Activated B cell treated with CpG ODN at 0.5 μM for 24 hours (primary cell): ENCODE results near the gene P2RX2. TPM values are rescaled to one million over a fixed set of nuclear protein-coding genes. Genes with fewer than 3 reads are reported as not detected.
A peak's percentile ranks its signal among the peaks of the same experiment; 100 is the strongest.
"Not testable (repeated sequence)": the region's sequence is repeated elsewhere in the genome, so short reads cannot be mapped to it uniquely, and the experiment has no call there.

Experiments used
- ATAC-seq: fragments of 200-7000 bp; cut with Tn5 transposase; one replicate; pipeline ENCODE4 v1.10.0; 2021; ENCODE audit warnings: low read depth, mild to moderate bottlenecking, moderate library complexity
- CTCF ChIA-PET: fragments of 350-600 bp; sonication (Branson Sonifier 250); formaldehyde crosslinking; loops from one replicate; lab custom pipeline; 2021; ENCODE audit warnings: antibody characterized with exemption; lab: Charles Lee
- POLR2A ChIA-PET: fragments of 350-600 bp; sonication (Branson Sonifier 250); formaldehyde crosslinking; loops from one replicate; lab custom pipeline; 2021; ENCODE audit warnings: antibody characterized with exemption; lab: Charles Lee
- DNase-seq: peaks from one replicate; pipeline ENCODE4 v3.0.0; 2022
- H3K27ac Mint-ChIP-seq: one replicate; pipeline ENCODE4 v1.8.0; 2020; ENCODE audit warnings: mixed read lengths
- H3K27me3 Mint-ChIP-seq: one replicate; pipeline ENCODE4 v1.8.0; 2021; ENCODE audit warnings: mixed read lengths
- H3K36me3 Mint-ChIP-seq: one replicate; pipeline ENCODE4 v1.8.0; 2021; ENCODE audit warnings: low read depth, mixed read lengths
- H3K4me1 Mint-ChIP-seq: one replicate; pipeline ENCODE4 v1.8.0; 2021; ENCODE audit warnings: mixed read lengths
- H3K4me3 Mint-ChIP-seq: one replicate; pipeline ENCODE4 v1.8.0; 2020; ENCODE audit warnings: mild to moderate bottlenecking, mixed read lengths
- H3K9me3 Mint-ChIP-seq: one replicate; pipeline ENCODE4 v1.8.0; 2020; ENCODE audit warnings: mixed read lengths
- CTCF ChIP-seq: fragments of 200-600 bp; IDR thresholded peaks from one replicate; pipeline ENCODE4 v1.8.0; 2022; ENCODE audit warnings: antibody characterized with exemption, mild to moderate bottlenecking
- intact Hi-C: fragments of 100-400 bp; cut with micrococcal nuclease; formaldehyde crosslinking; loops from one replicate; pipeline ENCODE4 v1.15.1; 2024
- total RNA-seq: library from RNA; stranded (reverse); gene quantifications from 2 replicates; pipeline ENCODE4 v1.2.3, GENCODE V29; 2022

The P2RX2 gene
- total RNA-seq, 1 donor from 2014 or later, result not detected

DNA sequence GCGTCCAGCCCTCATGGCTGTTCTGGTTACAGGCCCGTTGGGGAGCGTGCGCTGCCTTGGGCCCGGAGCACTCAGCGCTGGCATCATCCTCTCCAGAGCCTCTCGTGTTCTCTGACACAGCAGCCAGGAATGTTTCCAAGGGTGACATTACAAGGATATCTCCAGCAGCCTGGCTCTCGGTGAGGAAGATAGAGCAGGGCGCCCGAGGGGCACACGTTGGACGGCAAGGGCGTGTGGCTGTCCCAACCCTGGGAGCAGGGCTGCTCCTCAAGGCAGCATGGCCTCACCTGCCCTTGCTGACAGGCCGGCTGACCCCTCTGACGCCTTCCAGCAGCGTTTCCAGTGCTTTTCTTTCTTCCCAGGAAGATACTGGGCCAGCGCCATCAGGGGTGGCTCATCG, 22.6 kb upstream of the P2RX2 start:
- H3K27ac Mint-ChIP-seq, result no peak overlapping the region
- H3K36me3 Mint-ChIP-seq, result peaks cover 2% of the 10 kb centered on the region
- H3K27me3 Mint-ChIP-seq, result peaks cover 6% of the 10 kb centered on the region
- no peak for TF ChIP-seq CTCF
- CTCF ChIA-PET, result interaction anchor here (1.9 kb wide), 1 partner anchor 19 kb away, joined by 6 read pairs; no protein-coding TSS in a partner anchor
- H3K9me3 Mint-ChIP-seq, result no peaks in the 10 kb centered on the region
- peak overlapping the region; percentile 35 for H3K4me3 Mint-ChIP-seq
- peaks cover 30% of the 10 kb centered on the region for H3K4me1 Mint-ChIP-seq
- ATAC-seq, result no peak
- DNase-seq, result no peak
- POLR2A ChIA-PET, result interaction anchor here (0.6 kb wide), 1 partner anchor 9 kb away, joined by 8 read pairs; no protein-coding TSS in a partner anchor
- intact Hi-C loops, result loop anchor here (5.0 kb wide), 1 partner anchor 109 kb away; no protein-coding TSS in a partner anchor

DNA sequence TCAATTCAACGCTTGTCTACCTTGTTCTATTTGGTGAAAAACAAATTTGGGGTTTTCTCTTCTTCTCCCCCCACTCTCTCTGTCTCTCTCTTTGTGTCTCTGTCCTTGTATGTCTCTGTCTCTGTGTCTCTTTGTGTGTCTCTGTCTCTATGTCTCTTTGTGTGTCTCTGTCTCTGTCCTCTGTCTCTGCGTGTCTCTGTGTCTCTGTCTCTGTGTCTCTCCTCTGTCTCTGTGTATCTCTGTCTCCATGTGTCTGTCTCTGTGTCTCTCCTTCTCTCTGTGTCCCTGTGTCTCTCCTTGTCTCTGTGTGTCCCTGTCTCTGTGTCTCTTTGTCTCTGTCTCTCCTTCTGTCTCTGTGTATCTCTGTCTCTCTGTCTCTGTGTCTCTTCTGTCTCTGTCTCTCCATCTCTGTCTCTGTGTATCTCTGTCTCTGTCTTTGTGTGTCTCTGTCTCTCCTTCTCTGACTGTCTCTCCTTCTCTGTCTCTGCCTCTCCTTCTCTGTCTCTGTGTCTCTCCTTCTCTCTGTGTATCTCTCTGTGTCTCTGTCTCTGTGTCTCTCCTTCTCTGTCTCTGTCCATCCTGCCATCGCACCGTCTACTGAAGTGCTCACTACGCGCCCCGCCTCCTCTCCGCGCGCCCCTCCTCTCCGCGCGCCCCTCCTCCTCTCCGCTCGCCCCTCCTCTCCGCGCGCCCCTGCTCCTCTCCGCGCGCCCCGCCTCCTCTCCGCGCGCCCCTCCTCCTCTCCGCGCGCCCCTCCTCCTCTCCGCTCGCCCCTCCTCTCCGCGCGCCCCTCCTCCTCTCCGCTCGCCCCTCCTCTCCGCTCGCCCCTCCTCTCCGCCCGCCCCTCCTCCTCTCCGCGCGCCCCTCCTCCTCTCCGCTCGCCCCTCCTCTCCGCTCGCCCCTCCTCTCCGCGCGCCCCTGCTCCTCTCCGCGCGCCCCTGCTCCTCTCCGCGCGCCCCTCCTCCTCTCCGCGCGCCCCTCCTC, 21.0 kb upstream of the P2RX2 start:
- Mint-ChIP-seq H3K4me1 (peaks cover 31% of the 10 kb centered on the region), H3K4me3 (peak overlapping the region; percentile 92), H3K27ac (peak overlapping the region; percentile 57), H3K36me3 (peaks cover 2% of the 10 kb centered on the region), H3K27me3 (peaks cover 10% of the 10 kb centered on the region), H3K9me3 (no peaks in the 10 kb centered on the region)
- DNase-seq (no peak), ATAC-seq (peak; percentile 63)
- intact Hi-C loops, result loop anchor here (5.0 kb wide), 1 partner anchor 110 kb away; no protein-coding TSS in a partner anchor
- no peak for TF ChIP-seq CTCF
- ChIA-PET CTCF (no interaction called here), POLR2A (no interaction called here)

- POLR2A ChIA-PET, ATAC-seq, DNase-seq, H3K9me3 Mint-ChIP-seq, H3K36me3 Mint-ChIP-seq, H3K27ac Mint-ChIP-seq: not testable (repeated sequence)
- H3K27me3 Mint-ChIP-seq, result peaks cover 14% of the 10 kb centered on the region
- intact Hi-C loops, result loop anchor here (5.0 kb wide), 1 partner anchor 112 kb away; no protein-coding TSS in a partner anchor
- H3K4me1 Mint-ChIP-seq, result peaks cover 27% of the 10 kb centered on the region
- H3K4me3 Mint-ChIP-seq, result peak overlapping the region; percentile 15
- CTCF ChIA-PET, result interaction anchor here (1.1 to 2.1 kb wide), 3 partner anchors 9 to 39 kb away, joined by 3 to 13 read pairs (median 3); no protein-coding TSS in a partner anchor
Measured at GRCh38 chr12:132599502-132599901, 19.1 kb upstream of the P2RX2 start.

GRCh38 chr12:132600048-132601032, 18.2 kb upstream of the P2RX2 start:
- H3K27ac Mint-ChIP-seq, result no peak overlapping the region
- ChIA-PET CTCF (interaction anchor here (1.1 to 2.1 kb wide), 5 partner anchors 8 to 185 kb away, joined by 3 to 13 read pairs (median 3); no protein-coding TSS in a partner anchor), POLR2A (no interaction called here)
- H3K4me3 Mint-ChIP-seq, result peak overlapping the region; percentile 79
- no peak for DNase-seq
- intact Hi-C loops, result loop anchor here (1.0 to 2.0 kb wide), 2 partner anchors 15 to 38 kb away; no protein-coding TSS in a partner anchor
- peaks cover 2% of the 10 kb centered on the region for H3K36me3 Mint-ChIP-seq
- peak; percentile 57 for ATAC-seq
- TF ChIP-seq CTCF, result no peak
- no peaks in the 10 kb centered on the region for H3K9me3 Mint-ChIP-seq
- peaks cover 27% of the 10 kb centered on the region for H3K4me1 Mint-ChIP-seq
- peaks cover 18% of the 10 kb centered on the region for H3K27me3 Mint-ChIP-seq
